Stimulated activated CD8-positive, alpha-beta memory T cell treated with anti-CD3 and anti-CD28 coated beads, Interleukin-15, amount 100 ng/mL, for 1 hour (primary cell): Measurements from ENCODE around the gene PSMB11.

ENCODE experiments used
- DNase-seq: peaks from one replicate; pipeline ENCODE4 v3.0.0-alpha.2; 2020; ENCODE audit warnings: low read depth

PSMB11 gene

DNA sequence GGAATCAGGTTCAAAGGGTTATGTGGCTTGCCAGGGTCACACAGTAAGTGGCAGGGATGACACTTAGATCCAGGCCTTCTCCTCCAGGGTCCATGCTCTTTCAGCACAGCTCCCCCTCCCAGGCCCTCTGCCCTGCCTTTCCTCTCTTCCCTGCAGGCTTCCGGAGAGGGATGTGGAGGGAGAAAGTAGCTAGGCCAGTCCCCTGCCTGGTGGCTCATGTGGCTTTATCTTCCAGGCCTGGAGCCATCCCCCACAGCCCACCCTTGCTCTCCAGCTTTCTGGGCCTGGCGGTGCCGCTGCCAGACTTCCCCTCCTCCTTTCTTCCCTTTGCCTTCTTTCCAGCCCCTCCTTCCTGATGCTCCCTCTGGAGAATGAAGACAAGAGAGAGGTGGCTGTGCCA is 1.7 kb downstream of the PSMB11 start:
- no peak for DNase-seq

DNA sequence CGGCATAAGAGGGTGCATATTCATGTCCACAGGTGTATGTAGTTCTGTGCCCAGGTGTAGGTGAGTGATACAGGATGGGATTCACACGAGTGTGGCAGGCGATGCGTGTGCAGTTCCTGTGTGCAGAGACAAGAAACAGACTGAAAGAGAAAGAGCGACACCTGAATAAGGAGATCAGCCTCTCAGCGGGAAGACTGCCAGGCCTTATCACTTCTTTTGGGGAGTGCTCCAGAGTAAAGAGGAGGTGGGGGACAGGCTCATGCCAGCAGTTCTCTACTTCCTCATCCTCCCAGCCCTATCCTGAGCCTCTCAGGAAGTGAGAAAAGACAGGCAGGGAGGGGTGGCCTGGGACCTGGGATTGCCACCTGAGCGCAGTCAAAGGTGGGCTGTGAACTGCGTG is 2.8 kb downstream of the PSMB11 start:
- no peak for DNase-seq

DNA sequence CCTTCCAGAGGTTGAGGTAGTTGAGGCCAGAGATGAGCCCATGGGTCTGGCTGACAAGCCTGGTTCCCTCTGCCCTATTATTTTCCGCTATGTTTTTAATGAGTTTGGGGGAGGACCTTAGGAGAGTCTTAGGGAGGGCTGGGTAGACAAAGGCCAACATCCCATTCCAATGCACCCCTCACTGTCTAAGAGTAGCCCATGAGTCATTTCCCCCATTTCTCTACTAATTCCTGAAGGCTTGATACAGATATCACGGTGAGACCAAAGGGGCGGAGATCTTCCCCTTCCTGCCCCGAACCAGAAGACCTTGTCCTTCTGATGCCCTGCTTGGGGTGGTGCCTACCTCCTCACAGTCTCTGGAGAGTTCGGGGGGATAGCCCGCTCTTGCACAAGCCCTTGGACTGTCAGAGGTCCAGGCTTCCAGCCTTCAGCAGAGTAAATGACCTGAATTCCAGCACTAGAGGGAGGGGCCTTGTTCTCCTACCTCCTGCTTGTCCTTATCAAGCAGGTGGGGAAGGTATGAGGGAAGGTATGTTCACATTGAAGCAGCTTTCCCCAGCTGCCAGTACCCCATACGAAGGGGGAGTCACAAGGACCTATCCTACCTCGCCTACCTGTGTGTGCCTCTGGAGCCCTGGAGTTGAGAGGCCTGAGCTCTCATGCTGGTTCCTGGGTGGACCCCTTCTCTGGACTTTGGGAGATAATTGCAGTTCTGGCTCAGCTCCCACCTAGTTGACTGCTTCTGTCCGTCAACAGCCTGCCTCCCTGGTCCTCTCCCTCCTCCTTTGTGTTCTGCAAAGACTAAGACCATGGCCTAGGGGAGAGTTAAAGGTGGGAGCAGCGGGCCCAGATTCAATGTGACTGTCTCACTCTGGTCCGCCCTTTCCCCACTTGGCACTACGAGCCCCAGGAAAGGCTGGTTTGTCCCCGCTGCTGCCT is 3.7 kb downstream of the PSMB11 start:
- no peak for DNase-seq

DNA sequence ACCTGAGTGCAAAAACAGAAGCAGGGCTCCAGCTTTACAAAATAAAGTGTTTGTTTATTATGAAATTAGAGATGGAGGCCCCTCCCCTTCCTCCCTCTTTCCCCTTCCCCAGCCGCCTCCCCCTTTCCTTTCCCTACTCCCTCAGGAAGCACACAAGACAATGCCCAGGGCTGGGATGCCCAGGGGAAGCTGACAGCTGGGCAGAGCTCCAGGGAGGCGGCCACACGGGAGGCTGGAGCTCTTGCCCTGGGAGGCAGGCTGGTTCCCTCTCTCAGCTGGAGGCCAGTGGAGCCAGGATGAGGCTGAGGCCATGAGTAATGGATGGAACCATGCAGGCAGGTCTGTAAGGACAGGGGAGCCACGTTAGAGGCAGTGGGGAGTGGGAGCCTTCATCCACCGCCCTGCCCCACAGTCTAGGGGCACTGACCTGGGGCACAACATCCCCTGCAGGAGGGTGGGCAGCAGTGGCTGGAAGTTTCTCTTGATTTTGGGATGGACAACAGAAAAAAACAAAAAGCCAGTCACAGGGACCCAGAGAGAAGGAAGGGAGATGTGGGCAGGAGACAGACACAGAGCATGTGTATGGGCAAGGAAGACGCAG is 5.1 kb downstream of the PSMB11 start:
- no peak for DNase-seq

DNA sequence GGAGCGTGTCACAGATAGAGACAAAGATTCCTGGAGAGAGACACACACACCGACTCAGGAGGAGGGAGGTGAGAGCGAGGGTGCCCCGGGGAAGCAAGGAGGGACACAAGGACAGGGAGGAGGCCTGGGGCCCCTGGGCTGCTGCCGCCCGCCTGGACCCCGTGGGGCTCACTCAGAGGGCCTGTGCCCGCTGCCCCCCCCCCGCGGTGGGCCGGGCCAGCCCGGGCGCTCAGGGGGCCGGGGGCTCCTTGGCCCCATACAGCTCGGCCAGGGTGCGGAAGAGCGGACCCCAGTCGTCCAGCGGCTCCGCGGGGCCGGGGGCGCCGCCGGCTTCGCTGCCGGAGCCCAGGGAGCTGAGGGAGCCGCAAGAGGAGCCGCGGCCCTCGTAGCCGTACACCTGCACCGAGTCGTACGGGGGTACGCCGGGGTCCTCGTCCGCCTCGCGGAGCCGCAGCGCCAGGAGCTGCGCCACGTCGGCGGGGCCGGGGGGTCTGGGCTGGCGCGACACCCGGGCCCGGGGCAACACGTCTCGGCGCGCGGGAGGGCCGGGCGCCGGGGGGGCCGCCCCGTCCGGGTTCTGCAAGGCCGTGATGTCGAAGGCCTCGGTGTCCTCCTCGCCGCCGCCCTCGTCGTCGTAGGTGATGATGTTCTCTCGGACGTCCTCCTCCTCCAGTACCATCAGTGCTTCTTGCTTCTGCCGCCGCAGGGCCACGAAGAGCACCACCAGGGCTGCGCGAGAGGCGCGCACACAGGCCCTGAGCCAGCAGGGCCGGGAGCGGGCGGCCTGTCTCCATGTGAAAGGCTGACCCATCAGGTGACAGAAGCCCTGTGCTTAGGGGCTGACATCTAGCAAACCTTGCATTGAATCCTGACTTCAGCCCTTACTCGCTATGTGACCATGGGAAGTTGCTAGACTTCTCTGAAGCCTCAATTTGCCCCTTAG is 6.0 kb downstream of the PSMB11 start:
- no peak for DNase-seq

DNA sequence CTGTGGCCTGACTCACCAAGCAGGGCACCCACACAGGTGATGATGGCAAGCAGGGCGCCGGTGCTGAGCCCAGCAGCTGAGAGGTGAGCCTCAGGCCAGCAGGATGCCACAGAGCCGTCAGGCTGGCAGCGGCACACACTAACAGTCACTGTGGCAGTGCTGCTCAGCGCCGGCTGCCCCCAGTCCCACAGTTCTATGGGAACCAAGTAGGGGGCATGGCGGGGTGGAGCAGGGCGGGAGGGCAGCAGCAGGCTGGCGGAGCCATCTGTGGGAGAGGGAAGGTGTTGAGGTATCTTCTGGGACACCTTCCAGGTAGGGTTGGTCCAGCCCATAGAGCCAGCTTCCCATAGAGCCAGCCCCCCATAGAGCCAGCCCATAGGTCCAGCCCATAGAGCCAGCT is 7.0 kb downstream of the PSMB11 start:
- DNase-seq: no peak

DNA sequence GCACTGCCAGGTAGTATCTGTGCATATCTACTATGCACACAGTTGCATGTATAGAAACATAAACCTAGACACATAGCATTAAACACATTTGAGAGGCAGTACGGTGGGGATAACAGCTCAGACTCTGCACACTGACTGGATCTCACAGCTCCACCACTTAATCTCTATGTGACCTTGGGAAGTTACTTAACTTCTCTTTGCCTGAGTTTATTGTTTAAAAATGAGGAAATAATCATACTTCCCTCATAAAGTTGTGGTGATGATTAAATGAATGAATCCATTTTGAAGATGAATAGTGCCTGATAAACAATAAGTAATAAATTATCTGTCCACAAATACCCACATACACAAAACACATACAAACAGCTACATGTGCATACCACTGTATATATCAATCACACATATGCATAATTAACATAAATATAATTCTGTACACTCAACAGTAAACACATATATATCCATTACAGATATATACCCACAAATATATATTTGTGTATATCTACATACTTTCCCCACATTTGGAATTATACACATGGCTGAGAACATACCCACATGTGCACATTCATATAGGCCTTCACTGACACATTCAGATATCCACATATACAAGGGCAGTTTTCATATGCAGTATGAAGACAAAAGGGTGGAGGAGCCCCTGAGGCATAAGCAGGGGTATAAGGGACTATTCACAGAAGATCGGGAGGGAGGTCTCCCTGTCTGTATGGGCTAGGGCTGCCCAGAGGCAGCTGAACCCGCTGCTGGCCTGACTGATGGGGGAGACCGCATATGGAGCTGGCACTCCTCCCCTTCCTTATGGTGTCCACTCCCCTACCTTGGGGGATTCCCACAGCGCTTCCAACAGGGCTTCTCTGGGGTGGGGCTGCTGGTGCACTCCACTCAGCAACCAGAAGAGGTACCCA is 9.4 kb downstream of the PSMB11 start:
- no peak for DNase-seq

DNA sequence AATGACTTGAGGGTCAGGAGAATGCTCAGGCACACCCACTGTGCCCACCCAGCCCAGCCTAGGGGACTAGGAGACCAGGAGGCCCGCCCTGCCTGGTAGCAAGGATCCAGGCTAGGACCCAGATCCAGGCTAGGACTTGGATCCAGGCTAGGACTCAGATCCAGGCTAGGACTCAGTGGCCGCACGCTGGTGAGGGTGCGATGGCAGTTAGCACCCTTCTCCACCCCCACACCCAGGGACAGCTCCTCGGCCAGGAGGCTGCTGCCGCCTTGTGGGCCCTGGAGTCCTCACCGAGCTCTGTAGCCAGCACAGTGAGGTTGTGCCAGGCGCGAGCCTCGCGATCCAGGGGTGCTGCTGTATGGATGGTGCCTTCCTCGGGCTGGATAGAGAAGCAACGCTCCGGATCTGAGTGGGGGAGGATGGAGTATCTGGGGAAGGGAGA is 10.2 kb downstream of the PSMB11 start:
- no peak for DNase-seq

DNA sequence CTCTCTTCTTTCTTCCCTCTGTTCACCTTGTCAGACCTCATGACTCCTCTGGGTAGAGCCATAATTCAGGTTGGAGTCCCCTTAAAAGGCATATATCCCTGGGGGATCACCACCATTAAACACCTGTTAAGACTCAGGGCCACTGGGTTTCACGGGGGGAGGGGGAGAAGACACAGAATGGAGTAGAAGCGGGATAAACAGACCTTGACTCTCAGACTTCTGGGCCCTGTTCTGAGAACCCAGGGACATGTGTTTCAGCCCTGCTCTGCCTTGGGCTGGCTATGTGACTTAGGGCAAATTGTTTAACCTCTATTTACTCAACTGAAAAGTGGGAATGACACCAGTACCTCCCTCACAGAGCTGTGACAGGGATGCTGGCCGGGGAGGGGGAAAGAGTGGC is 10.7 kb downstream of the PSMB11 start:
- no peak for DNase-seq

DNA sequence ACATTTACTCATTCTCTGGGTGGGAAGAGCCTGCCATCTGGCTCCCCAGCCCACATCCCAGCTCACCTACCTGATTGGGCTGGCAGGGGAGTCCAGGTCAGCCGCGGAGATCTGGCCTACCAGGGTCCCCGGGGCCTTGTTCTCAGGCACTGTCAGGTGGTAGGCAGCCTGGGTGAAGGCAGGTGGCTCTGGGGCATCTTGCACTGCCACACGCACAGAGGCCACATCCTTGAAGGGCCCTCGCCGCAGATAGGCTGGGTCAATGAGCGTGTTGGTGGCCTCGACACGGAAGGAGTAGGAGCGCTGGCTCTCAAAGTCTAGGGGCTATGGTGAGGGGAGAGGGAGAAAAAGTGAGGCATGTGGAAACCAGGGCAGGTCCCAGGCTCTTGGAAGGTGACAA is 11.4 kb downstream of the PSMB11 start:
- no peak for DNase-seq

DNA sequence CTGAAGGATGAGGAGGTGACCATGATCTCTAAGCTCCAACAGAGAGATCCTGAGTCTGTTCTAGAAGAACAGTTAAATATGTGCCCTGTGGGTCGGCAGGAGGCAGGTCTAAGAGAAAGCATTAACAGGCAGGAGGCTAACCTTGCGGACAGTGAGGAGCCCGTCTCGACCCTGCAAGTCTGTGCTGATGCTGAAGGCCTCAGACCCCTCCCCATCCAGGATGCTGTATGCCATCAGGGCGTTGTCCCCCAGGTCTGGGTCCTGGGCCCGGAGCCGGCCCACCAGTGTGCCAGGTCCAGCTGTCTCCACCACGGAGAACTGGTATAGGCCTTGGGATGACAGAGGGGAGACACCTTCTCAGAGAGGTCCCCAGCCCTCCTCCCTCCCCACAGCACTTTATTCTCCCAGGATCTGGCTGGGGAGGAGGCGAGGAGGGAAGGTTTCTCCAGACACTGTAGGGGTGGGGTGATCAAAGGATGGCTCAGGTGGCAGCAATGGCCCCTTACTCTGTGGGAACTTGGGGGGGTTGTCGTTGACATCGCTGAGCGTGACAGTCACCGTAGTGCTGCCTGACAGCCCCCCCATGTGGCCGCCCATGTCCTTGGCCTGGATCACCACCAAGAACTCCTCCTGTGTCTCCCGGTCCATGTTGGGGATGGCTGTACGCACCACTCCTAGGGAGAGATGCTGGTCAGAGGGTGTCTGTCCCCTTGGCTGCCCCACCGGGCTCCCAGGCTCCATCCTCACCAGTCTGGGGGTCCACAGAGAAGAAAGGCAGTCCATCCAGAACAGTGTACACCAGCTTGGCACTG is 12.2 kb downstream of the PSMB11 start:
- no peak for DNase-seq

DNA sequence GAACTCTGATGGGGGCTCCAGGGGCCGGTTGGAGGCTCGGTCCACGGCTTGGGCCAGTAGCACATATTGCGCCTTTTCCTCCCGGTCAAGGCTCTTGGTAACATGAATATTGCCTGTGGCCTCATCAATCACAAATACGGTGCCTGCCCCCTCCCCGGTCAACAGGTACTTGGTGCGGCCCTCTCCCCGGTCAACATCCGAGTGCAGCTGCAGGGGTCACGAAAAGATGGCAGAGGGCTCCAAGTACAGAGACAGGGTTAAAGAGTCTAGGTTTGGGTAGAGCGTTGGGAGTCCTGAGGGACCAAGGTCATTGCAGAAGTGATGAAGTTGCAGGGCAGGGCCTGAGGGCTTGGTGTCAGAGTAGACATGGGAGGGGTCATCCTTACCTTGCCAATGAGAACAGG is 13.1 kb downstream of the PSMB11 start:
- no peak for DNase-seq

DNA sequence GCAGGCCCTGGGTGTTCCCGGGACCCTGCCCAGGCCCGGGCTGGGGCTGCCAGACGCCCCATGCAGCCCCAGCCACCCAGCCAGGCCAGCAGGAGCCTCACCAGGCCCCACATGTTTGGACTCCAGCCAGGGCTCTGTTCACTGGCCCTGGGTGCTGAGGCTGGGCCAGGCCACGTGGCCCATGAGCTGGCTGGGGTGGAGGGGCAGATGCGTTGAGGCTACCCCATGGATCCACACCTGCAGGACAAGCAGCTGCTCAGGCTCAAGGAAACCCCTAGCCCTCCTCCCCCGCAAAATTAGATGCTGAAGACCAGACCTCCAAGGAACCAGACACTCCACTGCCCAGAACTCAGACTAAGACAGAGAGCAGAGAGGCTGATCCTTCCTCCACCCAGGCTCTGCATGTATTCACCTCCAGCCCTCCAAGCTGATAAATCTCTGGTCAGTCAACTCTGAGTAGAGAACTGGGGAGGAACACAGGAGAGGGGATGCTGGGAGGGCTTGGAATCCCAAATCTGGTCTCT is 13.7 kb downstream of the PSMB11 start:
- no peak for DNase-seq

DNA sequence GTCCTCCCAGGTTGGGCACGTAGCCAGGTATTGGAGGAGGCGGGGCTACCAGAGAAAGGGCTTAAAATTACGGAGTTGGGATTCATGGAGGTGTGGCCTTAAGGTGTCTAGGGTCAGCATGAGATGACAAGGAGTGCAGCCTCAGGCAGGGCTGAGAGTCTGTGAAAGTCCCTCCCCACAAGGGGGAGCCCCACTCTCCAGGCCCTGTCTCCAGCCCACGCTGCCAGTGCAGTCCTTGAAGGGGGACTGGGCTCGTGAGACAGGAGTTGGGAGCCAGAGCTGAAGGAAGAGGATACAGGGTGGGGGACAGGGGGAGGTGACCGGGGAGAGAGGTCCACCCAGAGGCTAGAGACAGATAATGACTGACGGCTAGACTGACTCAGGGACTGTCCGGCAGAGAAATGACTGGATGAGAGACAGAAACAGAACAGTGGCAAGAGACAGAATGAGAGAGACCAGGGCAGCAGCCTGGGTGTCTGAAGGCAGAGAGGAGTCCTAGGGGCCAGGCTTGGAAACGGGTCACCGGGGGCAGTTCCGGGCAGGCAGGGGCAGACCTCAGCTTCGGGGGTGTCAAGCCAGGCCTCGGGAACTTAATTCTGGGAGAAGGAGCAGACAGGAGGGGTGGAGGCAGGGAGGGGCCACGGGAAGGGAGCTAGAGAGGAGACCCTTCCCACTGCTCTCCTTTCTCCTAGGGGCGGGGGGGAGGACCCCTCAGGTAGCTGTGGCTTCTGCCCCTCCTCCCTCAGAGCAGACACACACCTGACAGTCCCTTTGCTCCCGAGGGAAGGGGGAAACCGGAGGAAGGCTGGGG is 14.3 kb downstream of the PSMB11 start:
- DNase-seq: peak; percentile 39

DNA sequence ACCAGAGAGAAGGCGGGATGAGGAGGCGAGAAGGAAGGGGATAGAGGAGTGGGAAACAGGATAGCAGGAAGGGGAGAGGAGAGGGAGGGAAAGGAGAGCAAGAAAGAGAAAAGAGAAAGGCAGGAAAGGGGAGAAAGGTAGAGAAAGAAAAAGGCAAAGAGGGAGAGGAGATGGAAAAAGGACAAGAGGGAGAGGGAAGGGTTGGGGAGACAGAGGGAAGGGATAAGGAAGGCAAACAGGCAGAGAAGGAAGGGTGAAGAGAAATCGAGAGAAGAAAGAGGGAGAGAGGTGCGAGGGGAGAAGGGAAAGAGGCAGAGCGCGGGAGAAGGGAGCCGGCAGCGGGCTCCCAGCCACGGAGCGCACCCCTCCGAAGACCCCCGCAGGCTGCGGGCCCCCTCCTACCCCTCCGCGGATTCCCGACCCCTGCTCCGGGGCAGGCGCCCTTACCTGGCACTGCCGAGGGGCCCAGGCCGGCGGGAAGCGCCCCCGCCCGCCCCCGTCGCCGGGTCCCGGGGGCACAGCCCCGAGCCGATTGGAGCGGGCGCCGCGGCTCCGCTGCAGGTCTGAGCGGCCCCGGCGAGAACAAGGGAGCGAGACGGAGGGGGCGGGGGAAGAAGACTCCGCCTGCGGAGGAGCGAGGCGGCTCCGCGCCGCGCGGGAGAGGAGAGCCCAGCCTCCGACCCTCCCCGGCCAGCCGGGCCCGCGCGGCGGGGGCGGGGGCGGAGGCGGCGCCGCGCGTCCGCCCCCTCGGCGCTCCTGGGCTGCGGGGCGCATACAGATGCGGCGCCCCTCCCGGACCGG is 15.1 kb downstream of the PSMB11 start, which contains the start of gene CDH24:
CDH24 (minus strand) TSS at position 565 of the 801 bp plus-strand sequence. CDS start 1,787 bp downstream, outside the sequence.
- peak; percentile 38 for DNase-seq

DNA sequence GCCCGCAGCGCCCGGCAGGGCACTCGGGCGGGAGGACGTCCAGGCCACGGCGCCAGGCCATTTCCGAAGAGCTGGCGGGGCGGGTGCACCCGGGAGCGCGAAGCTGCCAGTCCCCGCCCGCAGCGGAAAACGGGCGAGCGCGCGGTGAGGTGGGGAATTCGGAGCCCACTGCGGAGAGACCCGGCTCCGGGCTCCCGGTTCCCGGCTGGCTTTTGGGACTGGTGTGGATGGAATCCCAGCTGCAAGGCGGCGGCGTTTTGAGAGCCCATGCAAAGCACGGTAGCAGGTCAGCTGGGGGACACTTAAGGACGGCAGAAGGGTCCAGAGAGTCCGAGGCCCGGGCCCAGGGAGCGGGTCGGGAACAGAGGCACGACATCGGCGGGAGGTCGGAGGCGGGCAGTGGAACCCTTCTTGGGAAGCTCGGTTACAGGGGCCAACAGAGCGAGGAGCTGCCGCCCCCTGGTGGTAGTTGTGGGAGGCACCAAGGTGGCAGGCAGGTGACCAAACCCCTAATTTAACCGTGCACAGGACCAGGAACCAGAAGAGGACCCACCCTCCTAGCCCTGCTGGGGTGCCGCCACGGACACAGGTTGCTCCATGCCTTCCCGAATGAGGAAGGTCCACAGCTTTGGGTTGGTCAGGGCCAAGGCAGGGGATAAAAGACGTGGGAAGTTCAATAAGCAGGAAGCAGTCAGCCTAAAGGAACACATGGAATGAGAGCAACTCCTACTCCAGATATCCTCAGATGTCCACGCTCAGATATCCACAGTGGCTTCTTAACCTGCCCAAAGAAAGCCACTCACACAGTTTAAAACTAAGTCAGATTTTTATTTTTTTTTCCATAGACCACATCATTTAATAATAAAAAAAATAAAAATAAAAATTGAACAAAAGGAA is 16.0 kb downstream of the PSMB11 start:
- peak; percentile 79 for DNase-seq
